NCI-H2107 treated with DMSO at 0.1 percent for 48 hours (cell line): ENCODE data around the gene ANO2.

ENCODE experiments used
- DNase-seq: peaks from one replicate; lab custom pipeline; 2025; ENCODE audit not compliant: unreplicated experiment; lab: John Stamatoyannopoulos, UW

ANO2 gene

DNA sequence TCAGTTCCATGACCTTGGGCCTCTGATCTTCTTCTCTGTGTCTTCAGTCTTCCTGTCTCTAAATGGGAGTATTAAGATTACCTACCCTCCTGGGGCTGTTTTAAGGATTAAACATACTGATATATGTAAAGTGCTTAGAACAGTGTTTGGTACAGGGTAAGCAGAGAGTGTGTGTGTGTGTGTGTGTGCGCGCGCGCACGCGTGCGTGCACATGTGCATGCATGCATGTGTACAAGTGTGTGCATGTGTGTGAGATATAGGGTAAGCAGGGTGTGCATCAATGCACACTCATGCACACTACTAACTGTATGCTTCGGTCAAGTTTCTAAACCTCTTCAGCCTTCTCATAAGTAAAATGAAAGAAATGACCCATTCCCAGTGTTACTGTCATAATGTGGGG, 316.6 kb downstream of the ANO2 start:
- DNase-seq = no peak

DNA sequence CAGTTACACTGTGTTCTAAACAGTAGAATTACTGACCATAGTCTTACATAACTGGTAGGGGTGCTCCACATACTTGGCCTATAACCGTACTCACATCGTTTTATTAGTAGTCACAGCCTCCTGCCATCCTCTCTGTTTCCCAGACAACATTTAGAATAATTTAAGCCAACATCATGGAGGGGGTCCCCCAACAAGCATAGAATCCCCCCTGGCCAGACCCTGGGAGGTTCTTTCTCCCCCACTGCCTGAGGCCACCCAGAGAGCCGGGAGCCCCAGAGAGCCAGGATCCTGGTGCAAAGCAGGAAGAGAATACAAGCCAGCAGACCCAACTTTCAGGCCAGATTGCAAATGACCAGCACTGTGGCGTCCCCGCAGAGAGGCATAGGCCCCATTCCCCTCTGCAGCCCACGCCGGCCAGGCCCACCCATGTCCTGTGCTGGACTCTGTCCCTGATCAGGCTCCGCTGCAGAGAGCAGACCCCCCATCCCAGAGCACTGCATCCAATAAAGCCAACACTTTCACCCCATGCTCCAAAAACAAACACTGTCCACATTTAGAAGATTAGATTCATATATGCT, 317.9 kb downstream of the ANO2 start:
- no peak for DNase-seq

DNA sequence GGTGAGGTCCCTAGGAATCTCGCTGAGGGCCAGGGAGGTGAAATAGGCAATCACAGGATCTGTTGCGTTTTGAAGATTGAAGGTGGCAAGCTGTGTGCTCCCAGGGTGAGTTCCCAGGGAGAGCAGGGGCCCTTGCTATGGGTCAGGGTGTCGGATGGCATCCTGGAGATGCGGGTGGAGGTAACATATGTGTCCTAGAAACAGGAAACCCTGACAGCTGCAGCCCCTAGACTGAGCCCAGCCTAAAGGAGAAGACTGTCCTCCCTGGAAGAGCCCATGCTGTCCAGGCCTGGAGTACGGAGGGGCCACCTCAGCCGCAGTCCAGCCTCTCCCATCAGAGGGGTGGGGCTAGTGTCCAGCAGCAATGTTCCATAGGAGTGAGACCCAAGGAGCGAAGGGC, 318.9 kb downstream of the ANO2 start:
- DNase-seq = no peak

DNA sequence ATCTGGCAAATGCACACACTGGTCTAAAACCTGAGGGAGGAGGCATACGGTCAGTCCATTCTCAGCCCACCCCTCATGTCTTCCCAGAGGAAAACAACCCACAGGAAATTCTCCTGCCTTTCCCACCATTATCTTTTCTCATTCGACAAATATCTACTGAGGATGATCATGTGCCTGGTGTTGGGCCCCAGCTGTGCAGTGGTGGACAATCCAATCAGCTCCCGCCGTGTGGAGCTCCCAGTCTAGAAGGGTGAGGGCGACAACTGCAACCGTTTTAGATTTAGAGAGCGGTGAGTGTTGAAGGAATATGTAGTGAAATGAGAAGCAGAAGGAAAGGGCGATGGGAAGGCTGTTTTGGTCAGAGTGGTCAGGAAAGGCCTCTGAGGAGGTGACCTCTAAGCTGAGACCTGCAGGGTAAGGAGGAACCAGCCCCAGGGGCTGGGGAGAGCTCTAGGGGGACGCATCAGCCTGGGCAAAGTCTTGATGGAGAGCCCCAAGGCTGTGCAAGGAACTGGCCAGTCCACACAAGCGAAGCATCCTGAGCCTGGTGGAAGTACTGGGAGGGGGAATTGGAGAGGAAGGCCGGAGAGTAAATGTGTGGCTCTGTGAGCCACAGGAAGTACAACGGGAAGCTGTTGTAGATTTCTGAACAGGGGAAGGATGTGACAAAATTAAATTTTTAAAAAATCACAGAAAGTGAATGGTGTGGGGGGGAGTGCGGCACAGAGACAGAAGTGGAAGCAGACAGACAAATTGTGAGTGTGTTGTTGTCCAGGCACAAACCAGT, 320.4 kb downstream of the ANO2 start:
- no peak for DNase-seq

DNA sequence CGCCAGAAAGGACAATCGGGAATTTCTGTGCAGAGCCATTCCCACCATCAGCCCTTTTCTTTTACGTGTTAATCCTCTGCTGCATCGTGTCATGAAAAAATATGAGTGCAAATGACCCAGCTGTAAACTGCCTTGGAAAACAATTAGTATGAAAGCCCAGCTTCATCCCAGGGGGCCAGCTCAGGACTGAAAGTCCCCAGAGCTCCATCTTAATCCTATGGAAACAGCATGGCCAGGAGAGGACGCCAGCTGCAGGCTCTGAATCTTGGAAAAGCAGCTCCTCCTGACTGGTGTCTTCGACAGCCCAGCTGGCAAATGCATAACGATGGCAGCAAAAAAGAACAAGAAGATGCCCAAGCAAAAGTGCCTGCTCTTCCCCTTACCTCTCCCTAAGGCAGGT, 321.6 kb downstream of the ANO2 start:
- DNase-seq = no peak

DNA sequence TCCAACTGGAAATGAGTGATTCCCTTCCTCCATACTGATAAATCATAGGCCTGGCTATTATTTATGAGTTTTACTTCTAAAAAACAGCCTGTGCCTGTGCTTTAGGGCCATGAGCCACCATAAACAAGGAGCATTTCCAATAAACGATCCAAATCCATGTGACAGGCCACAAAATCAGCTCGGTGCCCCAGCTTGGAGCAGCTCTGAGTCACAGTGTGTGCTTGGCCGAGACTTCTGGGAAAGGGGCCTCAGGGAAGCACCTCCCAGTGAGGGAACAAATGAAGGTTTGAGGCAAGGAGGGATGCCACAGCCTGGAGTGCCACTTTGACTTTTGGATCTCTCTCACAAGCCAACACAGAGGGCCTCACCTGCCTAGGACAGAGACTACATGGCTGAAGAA, 322.8 kb downstream of the ANO2 start:
- DNase-seq = no peak

DNA sequence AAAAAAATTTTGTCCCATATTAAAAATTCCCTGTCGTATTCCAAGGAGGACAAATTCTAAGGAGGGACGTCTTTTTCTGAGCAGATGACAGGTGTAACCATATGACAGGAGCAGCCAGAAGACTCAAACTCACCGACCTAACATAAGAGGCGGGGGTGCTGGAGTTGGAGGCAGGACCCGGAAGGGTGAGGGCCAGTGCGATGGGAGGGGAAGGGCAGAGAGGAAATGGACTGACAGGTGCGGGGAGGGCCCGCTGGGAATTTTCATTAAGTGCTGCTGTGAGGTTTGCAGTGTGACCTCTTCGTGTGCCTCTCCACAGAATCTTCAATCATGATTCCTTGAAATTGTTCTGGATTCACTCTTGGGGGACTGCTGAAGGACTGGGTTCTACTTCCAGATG, 323.7 kb downstream of the ANO2 start:
- DNase-seq = no peak

DNA sequence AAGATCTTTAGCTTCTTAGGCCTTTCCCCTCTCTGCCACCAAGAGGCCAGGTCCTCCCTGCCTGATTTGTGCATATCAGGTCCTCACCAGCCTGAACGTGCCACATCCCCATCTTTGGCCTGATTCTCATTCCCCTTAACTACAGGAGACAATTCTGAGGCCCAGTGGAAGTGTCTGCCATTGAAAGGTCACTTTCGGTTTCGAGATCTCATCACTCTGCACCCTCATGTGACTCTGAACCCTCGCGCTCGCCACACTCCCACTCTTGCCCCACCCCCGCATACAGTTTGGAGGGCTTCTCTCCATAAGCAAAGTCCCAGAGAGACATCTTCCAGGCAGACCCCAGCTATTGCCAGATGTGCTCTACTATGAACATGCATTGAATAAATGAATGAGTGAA, 324.2 kb downstream of the ANO2 start:
- no peak for DNase-seq

DNA sequence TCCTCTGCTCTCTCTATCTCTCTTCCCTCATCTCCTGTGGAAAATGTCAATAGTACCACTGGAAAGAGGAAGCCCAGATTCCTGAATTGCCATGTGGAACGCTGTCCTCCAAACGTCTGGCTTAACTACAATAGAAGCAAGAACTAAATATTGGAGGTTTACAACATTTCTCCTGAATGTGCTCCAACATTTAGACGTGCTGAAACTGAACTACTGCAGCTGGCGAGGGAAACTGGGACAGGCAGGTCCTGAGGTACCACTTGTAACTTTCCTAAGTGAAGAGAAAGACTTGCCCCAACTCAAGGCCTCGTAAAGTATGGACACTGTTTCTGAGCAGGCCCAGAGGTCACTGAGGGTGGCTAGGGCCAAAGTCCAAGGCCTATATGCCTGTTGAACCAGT, 325.4 kb downstream of the ANO2 start:
- no peak for DNase-seq

DNA sequence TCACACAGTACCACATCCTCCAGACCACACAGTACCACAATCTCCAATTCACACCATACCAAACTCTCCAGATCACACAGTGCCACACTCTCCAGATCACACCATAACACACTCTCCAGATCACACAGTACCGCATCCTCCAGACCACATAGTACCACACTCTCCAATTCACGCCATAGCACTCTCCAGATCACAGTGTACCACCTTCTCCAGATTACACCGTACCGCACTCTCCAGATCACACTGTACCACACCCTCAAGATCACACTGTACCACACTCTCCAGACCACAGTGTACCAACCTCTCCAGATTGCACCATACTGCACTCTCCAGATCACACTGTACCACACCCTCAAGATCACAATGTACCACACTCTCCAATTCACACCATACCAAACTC, 328.2 kb downstream of the ANO2 start:
- no peak for DNase-seq

DNA sequence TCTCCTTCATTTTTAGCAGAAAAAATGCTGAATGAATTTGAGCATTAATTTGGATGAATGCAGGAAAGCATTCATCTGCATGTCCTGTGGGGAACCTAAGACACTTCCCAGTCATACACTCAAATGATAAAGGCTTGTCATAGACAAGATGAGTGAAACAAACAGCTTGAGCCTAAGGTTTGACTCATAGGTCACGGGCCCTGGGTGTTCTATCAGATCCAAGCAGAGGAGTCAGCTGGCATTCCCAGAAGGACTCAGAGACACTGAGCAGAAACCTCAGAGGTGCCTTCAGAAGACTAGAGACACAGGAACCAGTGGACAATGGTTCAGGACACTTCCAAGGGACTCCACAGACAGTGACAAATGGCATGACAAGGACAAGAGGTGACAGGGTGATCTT, 329.3 kb downstream of the ANO2 start:
- no peak for DNase-seq

DNA sequence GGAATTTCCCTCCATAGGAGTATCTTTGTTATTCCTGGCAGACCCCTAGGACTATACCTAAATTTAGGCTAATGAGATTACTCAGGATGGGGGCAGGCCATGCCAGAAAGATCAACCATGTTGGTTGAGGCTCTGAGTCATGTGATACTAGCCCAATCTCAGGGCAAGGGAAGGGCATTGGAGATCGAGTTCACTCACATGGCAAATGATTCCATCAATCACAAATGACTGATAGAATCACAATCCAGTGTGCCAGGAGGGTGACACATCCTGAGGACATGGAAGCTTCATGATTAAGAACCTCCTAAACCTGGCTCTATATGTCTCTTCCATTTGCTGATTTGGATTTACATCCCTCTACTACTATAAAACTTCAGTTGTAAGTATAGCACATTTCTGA, 330.8 kb downstream of the ANO2 start:
- DNase-seq = no peak

DNA sequence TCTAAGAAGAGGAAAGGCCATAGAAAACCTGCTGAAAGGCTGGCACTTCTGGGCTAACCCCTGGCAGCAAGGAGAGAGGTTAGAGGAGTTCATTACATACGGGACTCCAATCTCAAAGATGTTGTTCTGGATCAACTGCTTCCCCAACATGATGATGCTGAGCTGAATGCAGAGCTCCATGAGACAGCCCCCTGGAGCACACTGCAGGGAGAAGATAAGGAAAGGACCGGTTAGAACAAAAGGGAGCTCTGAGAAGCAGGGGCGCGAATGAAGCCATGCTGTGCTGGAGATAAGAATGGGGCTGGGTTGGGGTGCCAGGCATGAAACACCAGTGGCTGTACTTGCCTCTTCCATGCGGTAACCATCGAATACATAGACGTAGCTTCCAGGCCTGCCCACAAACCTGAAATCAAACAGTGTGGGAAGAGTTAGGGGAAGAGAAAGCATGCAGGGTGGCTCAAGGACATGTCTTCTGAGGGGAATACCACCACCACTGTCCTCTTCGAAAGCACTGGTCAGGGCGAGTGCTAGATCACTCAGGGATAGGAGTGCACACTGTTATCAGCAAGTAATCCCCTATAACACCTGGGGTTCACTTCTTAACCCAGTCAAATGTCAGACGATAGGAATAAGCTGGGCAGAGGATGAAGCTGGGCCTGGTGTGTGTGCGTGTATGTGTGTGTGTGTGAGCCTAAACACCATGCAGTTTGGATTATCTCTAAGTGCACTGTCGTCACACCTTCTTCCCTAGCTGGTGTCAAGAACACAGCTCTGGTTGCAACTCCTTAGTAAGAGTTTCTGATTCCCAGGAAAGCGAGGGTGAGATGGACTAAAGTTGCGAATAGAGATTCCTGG, 332.3 kb downstream of the ANO2 start:
- DNase-seq = no peak

DNA sequence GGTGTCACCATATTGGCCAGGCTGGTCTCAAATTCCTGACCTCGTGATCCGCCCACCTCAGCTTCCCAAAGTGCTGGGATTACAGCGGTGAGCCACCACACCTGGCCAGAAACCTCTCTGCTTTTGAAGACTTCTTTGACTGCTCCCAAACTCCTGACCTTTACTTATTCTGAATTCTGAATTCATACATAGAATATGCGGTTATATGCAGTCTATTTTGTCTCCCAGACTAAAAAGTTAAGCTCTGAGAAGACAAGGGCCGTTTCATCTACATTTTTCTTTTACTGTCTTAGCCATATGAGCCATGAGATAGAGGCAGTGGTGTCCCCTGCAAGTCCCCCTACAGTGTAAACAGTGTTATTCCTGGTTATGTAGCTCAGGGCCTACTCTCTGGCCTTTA, 333.9 kb downstream of the ANO2 start:
- DNase-seq = no peak

DNA sequence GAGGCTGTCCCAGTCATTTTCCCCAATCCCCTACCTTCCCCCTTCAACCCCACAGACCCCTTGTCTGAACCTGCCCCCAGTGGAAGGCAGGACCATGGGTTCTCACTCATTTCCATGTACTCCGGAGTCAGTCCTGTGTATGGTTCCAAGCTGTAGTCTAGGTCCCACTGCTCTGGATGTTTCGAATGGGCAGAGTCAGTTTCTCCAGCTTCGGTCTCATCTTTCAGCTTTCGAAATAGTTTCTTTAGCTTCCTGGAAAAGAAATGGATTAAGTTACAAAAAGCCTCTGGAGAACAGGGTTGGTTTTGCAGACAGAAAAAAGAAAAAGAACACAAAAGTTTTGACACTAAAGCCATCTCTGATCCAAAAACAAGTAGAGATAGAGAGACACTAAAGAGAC, 345.7 kb downstream of the ANO2 start:
- DNase-seq = no peak

DNA sequence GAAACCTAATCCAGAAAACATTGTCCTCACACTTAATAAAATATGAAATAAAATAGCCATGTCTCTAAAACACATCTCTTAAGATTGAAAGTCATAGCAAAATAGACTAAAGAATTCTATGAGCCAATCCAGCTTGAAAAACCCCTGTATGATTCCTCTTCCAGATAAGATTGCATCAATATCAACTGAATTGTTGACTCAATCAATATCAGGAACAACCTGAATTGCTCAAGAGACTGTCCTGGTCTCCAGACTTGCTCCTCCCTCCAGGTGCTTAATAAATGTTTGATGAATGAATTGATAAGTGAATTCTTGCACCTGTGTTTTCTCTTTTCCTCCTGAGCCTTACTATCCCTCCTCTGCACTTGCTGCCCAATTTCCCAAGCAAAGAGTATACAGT, 351.1 kb downstream of the ANO2 start:
- no peak for DNase-seq

DNA sequence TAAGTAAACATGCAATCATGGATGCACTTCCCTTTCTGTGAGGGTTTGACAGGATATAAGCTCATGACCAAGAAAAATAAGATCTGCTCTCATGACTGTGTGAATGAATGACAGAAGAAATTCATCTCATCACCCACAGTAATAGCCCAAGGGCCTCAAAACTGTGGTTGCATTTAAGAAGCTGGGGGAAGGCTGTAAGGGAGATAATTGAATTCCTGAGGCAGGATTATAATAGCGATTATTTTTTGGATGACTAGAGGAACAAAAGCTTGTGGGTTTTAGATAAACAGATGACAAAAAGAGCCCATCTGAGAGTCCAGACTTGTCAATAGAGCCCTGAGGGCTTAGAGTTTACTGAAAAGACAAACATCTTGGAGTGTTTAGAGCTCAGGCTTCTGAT, 352.0 kb downstream of the ANO2 start:
- DNase-seq = peak; percentile 20

DNA sequence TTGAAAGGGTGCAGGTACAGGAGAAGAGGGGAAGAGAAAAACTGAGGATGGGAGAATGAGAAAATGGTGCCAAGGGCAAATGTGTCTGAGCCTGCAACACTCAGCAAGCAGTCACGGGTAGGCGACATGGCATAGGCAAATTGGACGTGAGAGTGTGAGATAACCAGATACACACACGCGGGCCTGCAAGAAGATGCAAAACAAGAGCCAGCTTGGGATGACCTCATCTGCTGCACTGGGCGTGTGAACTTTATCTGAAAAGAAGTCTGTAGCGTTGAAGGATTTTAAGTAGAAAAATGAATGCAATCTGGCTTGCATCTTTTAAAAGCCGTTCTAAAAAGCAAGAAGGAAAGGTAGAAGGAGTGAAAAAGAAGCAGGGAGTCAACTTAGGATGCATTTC, 352.7 kb downstream of the ANO2 start:
- no peak for DNase-seq

DNA sequence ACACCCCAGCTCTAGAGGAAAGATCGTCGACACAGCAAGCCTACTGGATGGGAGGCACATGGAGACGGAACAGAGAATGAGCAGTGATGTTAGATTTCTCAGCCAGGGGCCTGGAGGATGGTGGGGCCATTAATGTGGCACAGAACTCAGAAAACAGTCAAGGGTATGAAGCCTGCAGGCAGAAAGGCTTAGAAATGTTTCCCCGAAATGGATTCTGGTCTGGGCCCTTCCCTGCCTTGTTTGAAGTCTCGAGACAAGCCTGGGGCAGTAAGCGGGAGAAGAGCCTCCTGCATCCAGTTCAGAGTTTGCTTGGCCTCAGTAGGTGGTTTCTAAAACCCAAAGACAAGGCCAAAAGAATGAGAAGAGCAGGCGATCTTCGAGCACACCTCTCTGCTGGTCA, 354.7 kb downstream of the ANO2 start:
- DNase-seq = no peak

DNA sequence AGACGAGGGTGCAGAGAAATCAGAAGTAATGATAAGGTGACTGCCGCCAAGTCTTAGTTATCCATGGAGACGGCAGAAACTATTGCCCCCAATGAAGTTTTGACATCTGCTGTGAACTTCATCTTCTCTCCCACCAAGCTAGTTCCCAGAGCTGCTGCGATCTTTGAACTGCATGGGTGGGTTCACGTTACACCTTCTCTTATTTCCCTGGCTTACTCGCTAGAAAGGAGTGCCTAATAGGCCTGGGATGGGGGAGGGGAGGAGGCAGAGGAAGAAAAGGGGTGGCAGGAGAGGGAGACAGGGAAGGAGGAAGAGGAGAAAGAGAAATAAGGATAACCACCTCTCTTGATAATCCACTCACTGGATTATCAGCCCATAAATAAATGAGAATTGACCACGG, 356.0 kb downstream of the ANO2 start:
- DNase-seq = no peak

DNA sequence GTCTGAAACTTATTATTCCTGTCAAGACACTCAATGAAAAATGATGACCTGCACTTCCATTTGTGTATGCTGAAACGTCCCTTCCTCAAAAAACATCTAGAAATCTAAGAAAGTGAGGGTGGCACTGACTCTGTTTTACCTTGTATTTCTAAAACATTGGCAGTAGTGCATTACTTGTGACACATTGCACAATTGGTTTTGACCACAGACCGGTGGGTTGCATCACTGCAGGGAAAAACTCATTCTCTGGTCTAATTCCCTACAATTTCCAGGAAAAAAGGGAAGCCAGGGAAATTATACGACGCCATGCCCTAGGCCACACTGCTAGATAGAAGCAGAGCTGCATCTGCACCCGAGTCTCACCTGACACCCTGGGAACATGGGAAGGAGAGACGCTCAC, 356.5 kb downstream of the ANO2 start:
- no peak for DNase-seq

DNA sequence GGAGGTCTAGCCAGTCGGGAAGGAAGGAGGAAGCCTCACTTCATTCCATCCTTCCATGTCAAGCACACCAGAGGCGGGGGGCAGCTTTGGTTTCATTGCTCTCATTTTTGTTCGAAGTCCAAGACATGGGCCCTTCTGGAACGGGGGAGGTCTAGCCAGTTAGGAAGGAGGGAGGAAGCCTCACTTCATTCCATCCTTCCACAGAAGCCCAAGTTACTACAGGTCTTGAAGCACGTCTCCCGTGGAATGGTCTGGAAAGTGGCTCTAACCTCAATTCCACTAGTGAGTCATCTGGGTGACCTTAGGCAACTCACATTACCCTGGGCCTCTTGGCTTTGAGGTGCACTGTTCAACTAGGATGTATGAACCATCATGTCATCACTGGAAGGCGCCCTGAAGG, 356.9 kb downstream of the ANO2 start:
- DNase-seq = no peak
